GM12878 (cell line): Measurements from ENCODE around the gene TRPC4. TPM values are rescaled to one million over a fixed set of nuclear protein-coding genes. Genes with fewer than 3 reads are reported as not detected.

ENCODE experiments used
- BCL3 ChIP-seq: IDR thresholded peaks from 2 replicates; pipeline ENCODE4 v1.6.1; 2011; ENCODE audit warnings: borderline replicate concordance, low read depth, mild to moderate bottlenecking, moderate library complexity, low read length; ENCODE audit not compliant: insufficient read depth, poor library complexity, severe bottlenecking
- CUX1 ChIP-seq: IDR thresholded peaks from 2 replicates; pipeline ENCODE4 v1.6.1; 2012; ENCODE audit warnings: improper control_type of control experiment, low read depth, low read length; ENCODE audit not compliant: insufficient replicate concordance
- ELK1 ChIP-seq: IDR thresholded peaks from 2 replicates; pipeline ENCODE4 v1.6.1; 2012; ENCODE audit warnings: low read depth, low read length, improper control_type of control experiment
- HDGF ChIP-seq: fragments of 450-650 bp; IDR thresholded peaks from 2 replicates; pipeline ENCODE4 v1.6.1; 2016; ENCODE audit warnings: antibody characterized with exemption
- IRF4 ChIP-seq: IDR thresholded peaks from 2 replicates; pipeline ENCODE4 v1.6.1; 2011; ENCODE audit warnings: low read depth, low read length
- KDM1A ChIP-seq: fragments of 200-600 bp; sonication (generic); IDR thresholded peaks from 2 replicates; pipeline ENCODE4 v1.6.1; 2016; ENCODE audit warnings: borderline replicate concordance
- POU2F2 ChIP-seq: IDR thresholded peaks from 3 replicates; pipeline ENCODE4 v1.6.1; 2011; ENCODE audit warnings: low read depth, mild to moderate bottlenecking, low read length, borderline replicate concordance
- PRDM15 ChIP-seq: fragments of 450-650 bp; formaldehyde crosslinking; IDR thresholded peaks from 2 replicates; pipeline ENCODE4 v1.4.0; 2020; ENCODE audit warnings: mild to moderate bottlenecking, moderate library complexity
- SMAD1 ChIP-seq: fragments of 450-650 bp; IDR thresholded peaks from 2 replicates; pipeline ENCODE4 v1.6.1; 2018; ENCODE audit warnings: mild to moderate bottlenecking, low read depth; ENCODE audit not compliant: partially characterized antibody
- TAF1 ChIP-seq: IDR thresholded peaks from 2 replicates; pipeline ENCODE4 v1.6.1; 2011; ENCODE audit warnings: mild to moderate bottlenecking, low read depth, low read length, borderline replicate concordance
- ZBTB33 ChIP-seq: fragments of 450-650 bp; IDR thresholded peaks from 2 replicates; pipeline ENCODE4 v1.6.1; 2017; ENCODE audit warnings: mild to moderate bottlenecking
- ZNF274 ChIP-seq: IDR thresholded peaks from one replicate; pipeline ENCODE4 v1.8.0; 2011; ENCODE audit not compliant: insufficient read length, insufficient read depth
- polyA plus RNA-seq, 11 experiments: library from polyadenylated mRNA; depleted of rRNA in 4 of 11; unstranded in 6 of 11; stranded (reverse) in 5 of 11; fragments of >200 nt; fragmentation: Nextera tagmentation in 4 of 11; fragmentation: Illumina TruSeq in 1 of 11; extraction: Ambion mirVana in 4 of 11; extraction: Trizol in 1 of 11; gene quantifications; 1 replicate in 1 of 11; 2 replicates in 10 of 11; pipeline versions ENCODE4 v1.2.1 to v1.2.3, GENCODE V29; 2011 to 2016; ENCODE audit warnings: inconsistent platforms in 2 of 11, missing spikeins in 2 of 11, low read depth in 1 of 11
- total RNA-seq, 4 experiments: library from RNA; depleted of rRNA in 3 of 4; stranded (reverse); fragments of >200 nt in 3 of 4; fragmentation: Illumina TruSeq in 1 of 4; extraction: Trizol in 1 of 4; gene quantifications; 2 replicates each; pipeline versions ENCODE4 v1.2.1 to v1.2.3, GENCODE V29; 2013 to 2021

TRPC4 gene
- total and polyA plus RNA-seq, 10 of the 15 experiments (the other 5 are each of a cell fraction or from before 2014, with no cell fraction given) = not detected

GRCh38 chr13:37632294-37632693 is 237.3 kb downstream of the TRPC4 start (continued):
- TF ChIP-seq ZBTB33 (no peak), HDGF (no peak), KDM1A (no peak), PRDM15 (CRISPR knock-in tag) (no peak), ZNF274 (no peak), CUX1 (no peak), IRF4 (no peak), BCL3 (no peak), TAF1 (no peak), ELK1 (no peak), SMAD1 (no peak), POU2F2 (no peak)
